Glomerular visceral epithelial cell (primary cell): ENCODE data around the gene SLC5A4.
"Not testable (repeated sequence)": the region's sequence is repeated elsewhere in the genome, so short reads cannot be mapped to it uniquely, and the experiment has no call there.

ENCODE experiments used
- DNase-seq: peaks from one replicate; pipeline ENCODE4 v3.0.0-alpha.2; 2016; ENCODE audit errors: extremely low spot score

SLC5A4 gene

GRCh38 chr22:32255217-32255616 lies at the start of gene SLC5A4:
Gene SLC5A4, minus strand, starts transcription at chr22:32255347. Its CDS starts 18 bp downstream, at chr22:32255329.
- DNase-seq: no peak

GRCh38 chr22:32293921-32294320 lies 38.8 kb upstream of the SLC5A4 start:
- DNase-seq: not testable (repeated sequence)

GRCh38 chr22:32286290-32286840 lies 31.2 kb upstream of the SLC5A4 start:
- no peak for DNase-seq

GRCh38 chr22:32281072-32281471 lies 25.9 kb upstream of the SLC5A4 start:
- DNase-seq: peak; percentile 60

- DNase-seq: not testable (repeated sequence)
Observed at GRCh38 chr22:32275353-32275752, 20.2 kb upstream of the SLC5A4 start.

- no peak for DNase-seq
Observed at GRCh38 chr22:32271389-32271788, 16.2 kb upstream of the SLC5A4 start.

- no peak for DNase-seq
Observed at GRCh38 chr22:32270641-32271369, 15.7 kb upstream of the SLC5A4 start.

- no peak for DNase-seq
Observed at GRCh38 chr22:32269316-32269715, 14.2 kb upstream of the SLC5A4 start.

- no peak for DNase-seq
Observed at GRCh38 chr22:32267011-32267410, 11.9 kb upstream of the SLC5A4 start.

GRCh38 chr22:32265882-32266767 lies 11.0 kb upstream of the SLC5A4 start:
- DNase-seq: peak; percentile 65

- not testable (repeated sequence) for DNase-seq
Observed at GRCh38 chr22:32263678-32264077, 8.5 kb upstream of the SLC5A4 start.

GRCh38 chr22:32261306-32261705 lies 6.2 kb upstream of the SLC5A4 start:
- no peak for DNase-seq

- DNase-seq: no peak
Observed at GRCh38 chr22:32258791-32259190, 3.6 kb upstream of the SLC5A4 start.

GRCh38 chr22:32255726-32256125 lies 579 bp upstream of the SLC5A4 start:
- DNase-seq: no peak

- DNase-seq: no peak
Observed at GRCh38 chr22:32249231-32249630, 5.9 kb downstream of the SLC5A4 start.

GRCh38 chr22:32248276-32248675 lies 6.9 kb downstream of the SLC5A4 start:
- DNase-seq: no peak

GRCh38 chr22:32246166-32246565 lies 9.0 kb downstream of the SLC5A4 start:
- DNase-seq: no peak

GRCh38 chr22:32245042-32245441 lies 10.1 kb downstream of the SLC5A4 start:
- peak; percentile 5 for DNase-seq

- DNase-seq: no peak
Observed at GRCh38 chr22:32244547-32244946, 10.6 kb downstream of the SLC5A4 start.

- no peak for DNase-seq
Observed at GRCh38 chr22:32240461-32240860, 14.7 kb downstream of the SLC5A4 start.

- DNase-seq: no peak
Observed at GRCh38 chr22:32237906-32238305, 17.2 kb downstream of the SLC5A4 start.

- no peak for DNase-seq
Observed at GRCh38 chr22:32236970-32237369, 18.2 kb downstream of the SLC5A4 start.

- no peak for DNase-seq
Observed at GRCh38 chr22:32233091-32233490, 22.1 kb downstream of the SLC5A4 start.
